Measurements from ENCODE around the gene WDR18. TPM values are rescaled to one million over a fixed set of nuclear protein-coding genes. Genes with fewer than 3 reads are reported as not detected.

Gene WDR18
- total RNA-seq, 1 experiment from 2014 or later = 94.7 TPM

DNA sequence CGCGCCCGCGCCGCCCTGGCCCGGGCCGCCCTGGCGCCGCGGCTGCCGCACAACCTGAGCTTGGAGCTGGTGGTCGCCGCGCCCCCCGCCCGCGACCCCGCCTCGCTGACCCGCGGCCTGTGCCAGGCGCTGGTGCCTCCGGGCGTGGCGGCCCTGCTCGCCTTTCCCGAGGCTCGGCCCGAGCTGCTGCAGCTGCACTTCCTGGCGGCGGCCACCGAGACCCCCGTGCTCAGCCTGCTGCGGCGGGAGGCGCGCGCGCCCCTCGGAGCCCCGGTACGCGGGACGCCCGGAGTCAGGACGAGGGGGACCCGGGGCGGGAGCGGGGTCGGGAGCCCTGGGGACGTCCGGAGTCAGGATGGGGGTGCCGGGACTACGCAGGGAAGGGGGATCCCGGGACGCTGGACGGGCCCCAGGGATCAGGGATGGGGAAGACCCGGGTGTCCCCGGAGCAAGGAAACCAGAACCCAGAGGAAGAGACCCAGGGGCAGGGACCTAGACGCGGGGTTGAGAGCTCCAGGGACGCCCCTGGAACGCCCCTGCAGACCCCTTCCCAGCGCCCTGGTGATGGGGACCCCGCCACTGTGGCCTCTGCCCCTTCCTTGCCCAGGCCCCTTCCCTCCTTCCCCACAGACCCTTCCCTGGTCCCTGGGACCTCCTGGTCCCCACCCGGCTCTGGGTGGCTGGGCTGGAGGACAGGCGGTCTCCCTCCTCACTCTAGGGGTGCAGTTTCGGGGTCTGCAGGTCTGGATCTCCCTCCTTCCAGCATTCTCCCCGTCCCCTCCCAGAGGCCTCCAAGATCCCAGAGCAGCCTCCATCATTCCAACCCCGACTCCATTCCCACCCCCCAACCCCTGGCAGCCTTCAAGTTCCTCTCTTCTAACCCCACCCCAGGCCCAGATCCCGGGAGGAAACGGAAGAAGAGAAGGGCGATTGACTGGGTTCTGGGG, 16.7 kb downstream of the WDR18 start:
- Histone ChIP-seq H3K27me3 (ENCODE audit: insufficient read depth, low read length) (peaks cover 10% of the 10 kb centered on the region), H3K4me2 (ENCODE audit: insufficient read depth, insufficient read length, low read length) (peak overlapping the region; percentile 42), H3K79me1 (ENCODE audit: insufficient read depth, low read depth, low read length, poor library complexity, severe bottlenecking) (no peaks in the 10 kb centered on the region), H3K23ac (ENCODE audit: insufficient read length, low read depth, low read length) (no peak overlapping the region), H3K27ac (ENCODE audit: insufficient read length, low read depth, low read length) (no peak overlapping the region), H3K18ac (ENCODE audit: insufficient read length, low read depth, low read length) (no peak overlapping the region), H2BK15ac (ENCODE audit: low read depth, low read length) (no peak overlapping the region), H4K5ac (ENCODE audit: insufficient read length, low read depth, low read length) (no peak overlapping the region), H3K9me3 (ENCODE audit: control insufficient read depth, low read depth, low read length) (no peaks in the 10 kb centered on the region), H3K4ac (ENCODE audit: low read depth, low read length) (no peak overlapping the region), H2BK5ac (ENCODE audit: insufficient read length, low read length) (no peak overlapping the region), H3K9ac (ENCODE audit: extremely low read depth, insufficient read length, low read length) (no peak overlapping the region), H2BK12ac (ENCODE audit: insufficient read length, low read depth, low read length) (no peak overlapping the region), H4K8ac (replicated peaks; ENCODE audit: insufficient read length, low read depth, low read length) (no peak overlapping the region), H2AFZ (ENCODE audit: low read length) (no peak overlapping the region), H2BK20ac (ENCODE audit: low read depth, low read length, poor library complexity, severe bottlenecking) (no peak overlapping the region), H4K91ac (ENCODE audit: insufficient read length, low read depth, low read length) (no peak overlapping the region), H2AK5ac (ENCODE audit: insufficient read length, low read length) (no peak overlapping the region), H4K20me1 (ENCODE audit: control insufficient read depth, insufficient read depth, insufficient read length) (peaks cover 3% of the 10 kb centered on the region), H2BK120ac (ENCODE audit: low read depth, low read length, poor library complexity, severe bottlenecking) (no peak overlapping the region), H3K4me1 (ENCODE audit: insufficient read depth, low read length) (no peaks in the 10 kb centered on the region), H3K23me2 (ENCODE audit: insufficient read length, low read depth, low read length, poor library complexity, severe bottlenecking) (peaks cover 10% of the 10 kb centered on the region), H3K56ac (ENCODE audit: insufficient read length, low read depth, low read length) (no peak overlapping the region), H3K14ac (ENCODE audit: insufficient read depth, low read length) (no peak overlapping the region), H3K79me2 (ENCODE audit: insufficient read depth, low read length) (0 out of 2 replicates have a peak, but pooled peaks cover 2% of the 10 kb centered on the region), H3T11ph (ENCODE audit: low read length) (no peak overlapping the region)
- Mint-ChIP-seq H3K4me3 (peak overlapping the region; percentile 45 to 78), H3K36me3 (ENCODE audit: insufficient read depth in 1 of 3, low read depth in 3 of 3) (peaks cover 0 to 3% (median 0%) of the 10 kb centered on the region in 3 experiments; a peak in 3 of 7 replicates), H3K4me1 (peaks cover 5 to 10% of the 10 kb centered on the region in 2 experiments), H3K9me3 (no peaks in the 10 kb centered on the region; a peak in 1 of 5 replicates), H3K27ac (no peak overlapping the region), H3K27me3 (ENCODE audit: low read depth) (peaks cover 50% of the 10 kb centered on the region)
- TF ChIP-seq, protein P1, sequence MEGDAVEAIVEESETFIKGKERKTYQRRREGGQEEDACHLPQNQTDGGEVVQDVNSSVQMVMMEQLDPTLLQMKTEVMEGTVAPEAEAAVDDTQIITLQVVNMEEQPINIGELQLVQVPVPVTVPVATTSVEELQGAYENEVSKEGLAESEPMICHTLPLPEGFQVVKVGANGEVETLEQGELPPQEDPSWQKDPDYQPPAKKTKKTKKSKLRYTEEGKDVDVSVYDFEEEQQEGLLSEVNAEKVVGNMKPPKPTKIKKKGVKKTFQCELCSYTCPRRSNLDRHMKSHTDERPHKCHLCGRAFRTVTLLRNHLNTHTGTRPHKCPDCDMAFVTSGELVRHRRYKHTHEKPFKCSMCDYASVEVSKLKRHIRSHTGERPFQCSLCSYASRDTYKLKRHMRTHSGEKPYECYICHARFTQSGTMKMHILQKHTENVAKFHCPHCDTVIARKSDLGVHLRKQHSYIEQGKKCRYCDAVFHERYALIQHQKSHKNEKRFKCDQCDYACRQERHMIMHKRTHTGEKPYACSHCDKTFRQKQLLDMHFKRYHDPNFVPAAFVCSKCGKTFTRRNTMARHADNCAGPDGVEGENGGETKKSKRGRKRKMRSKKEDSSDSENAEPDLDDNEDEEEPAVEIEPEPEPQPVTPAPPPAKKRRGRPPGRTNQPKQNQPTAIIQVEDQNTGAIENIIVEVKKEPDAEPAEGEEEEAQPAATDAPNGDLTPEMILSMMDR (conservative IDR thresholded peaks at IDR 0.05) = no peak
- no peak for DNase-seq
- WGBS (ENCODE audit: extremely low coverage, insufficient read length, low lambda C conversion rate) = no CpG with 5 or more reads among the region's 73 CpGs

Data from H9 (cell line).